GM13977 (cell line): ENCODE data around the gene CXXC4.

Experiments used
- DNase-seq: peaks from one replicate; pipeline ENCODE4 v3.0.0; 2012; ENCODE audit warnings: low spot score
- CTCF ChIP-seq: IDR thresholded peaks from 2 replicates; pipeline ENCODE4 v1.5.1; 2012; ENCODE audit warnings: mild to moderate bottlenecking, control low read depth; ENCODE audit not compliant: insufficient read depth; ENCODE audit errors: extremely low read depth, missing control alignments
- in situ Hi-C: fragments of 300-500 bp; cut with MboI; formaldehyde crosslinking; loops from one replicate; pipeline ENCODE4 v1.12.0; 2022; ENCODE audit warnings: low sequenced_read_pairs, low pct_unique_long_range_greater_than_20kb, mixed read lengths, inconsistent platforms; ENCODE audit not compliant: unreplicated experiment

The CXXC4 gene

DNA sequence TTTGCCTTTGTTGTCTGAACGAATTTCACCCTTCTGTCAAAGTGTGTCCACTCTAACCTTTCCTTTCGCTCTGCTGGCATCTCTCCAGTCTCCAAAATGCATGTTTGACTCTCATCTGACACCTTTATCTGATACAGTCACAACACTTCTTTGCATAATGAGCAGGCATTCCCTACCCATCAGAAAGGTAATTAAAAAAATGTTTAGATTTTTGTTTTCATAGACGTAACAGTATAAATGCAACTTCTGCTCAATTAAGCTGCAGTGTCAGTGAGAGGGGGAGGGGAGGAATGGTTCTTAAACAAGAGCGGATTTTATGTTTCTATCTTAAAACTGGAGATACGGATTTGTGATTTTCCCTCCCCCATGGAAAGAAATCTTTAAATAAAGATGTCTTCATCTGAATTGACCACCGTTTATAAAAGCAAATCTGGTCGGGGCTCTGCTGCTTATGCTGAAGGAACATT is 70.2 kb downstream of the CXXC4 start:
- in situ Hi-C loops, result no loop called here
- DNase-seq, result no peak
- no peak for TF ChIP-seq CTCF

- TF ChIP-seq CTCF, result no peak
- in situ Hi-C loops, result no loop called here
- no peak for DNase-seq
These were observed 73.1 kb downstream of the CXXC4 start for GRCh38 chr4:104421566-104421965.

GRCh38 chr4:104420766-104421165 is 73.9 kb downstream of the CXXC4 start:
- in situ Hi-C loops, result no loop called here
- no peak for TF ChIP-seq CTCF
- no peak for DNase-seq
